ENCODE data around the gene WDR55.

Gene WDR55

DNA sequence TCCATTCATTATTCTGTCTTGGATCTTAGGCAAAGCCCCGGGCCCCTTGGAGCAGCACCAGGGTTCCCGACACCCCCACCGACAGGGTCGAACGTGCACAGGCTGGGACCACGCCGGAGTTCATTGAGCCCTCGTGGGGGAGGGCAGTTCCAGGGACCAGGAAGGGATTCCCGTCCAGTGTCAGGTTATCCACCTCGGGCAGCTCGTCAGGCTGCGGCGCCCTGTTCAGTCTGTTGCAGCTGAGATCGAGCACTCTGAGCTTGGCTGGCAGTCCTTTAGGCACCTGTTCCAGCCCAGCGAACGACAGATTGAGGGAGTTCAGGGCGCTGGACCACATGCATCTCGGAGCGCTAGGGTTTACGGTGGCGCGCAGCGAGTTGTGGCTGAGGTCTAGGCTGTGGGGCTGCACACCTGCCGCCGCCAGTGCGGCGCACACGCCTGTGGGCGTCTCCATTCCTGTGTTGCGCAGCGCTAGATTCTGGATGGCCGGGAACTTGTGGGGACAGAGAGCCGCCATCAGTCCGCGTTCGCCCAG, 32.8 kb upstream of the WDR55 start:
- H3K4me3 ChIP-seq (ENCODE audit: low read depth, low read length), result no peak overlapping the region
- no peak for DNase-seq (ENCODE audit: low read depth)
- TF ChIP-seq, protein P1, sequence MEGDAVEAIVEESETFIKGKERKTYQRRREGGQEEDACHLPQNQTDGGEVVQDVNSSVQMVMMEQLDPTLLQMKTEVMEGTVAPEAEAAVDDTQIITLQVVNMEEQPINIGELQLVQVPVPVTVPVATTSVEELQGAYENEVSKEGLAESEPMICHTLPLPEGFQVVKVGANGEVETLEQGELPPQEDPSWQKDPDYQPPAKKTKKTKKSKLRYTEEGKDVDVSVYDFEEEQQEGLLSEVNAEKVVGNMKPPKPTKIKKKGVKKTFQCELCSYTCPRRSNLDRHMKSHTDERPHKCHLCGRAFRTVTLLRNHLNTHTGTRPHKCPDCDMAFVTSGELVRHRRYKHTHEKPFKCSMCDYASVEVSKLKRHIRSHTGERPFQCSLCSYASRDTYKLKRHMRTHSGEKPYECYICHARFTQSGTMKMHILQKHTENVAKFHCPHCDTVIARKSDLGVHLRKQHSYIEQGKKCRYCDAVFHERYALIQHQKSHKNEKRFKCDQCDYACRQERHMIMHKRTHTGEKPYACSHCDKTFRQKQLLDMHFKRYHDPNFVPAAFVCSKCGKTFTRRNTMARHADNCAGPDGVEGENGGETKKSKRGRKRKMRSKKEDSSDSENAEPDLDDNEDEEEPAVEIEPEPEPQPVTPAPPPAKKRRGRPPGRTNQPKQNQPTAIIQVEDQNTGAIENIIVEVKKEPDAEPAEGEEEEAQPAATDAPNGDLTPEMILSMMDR (IDR thresholded peaks at IDR 0.05; ENCODE audit: control insufficient read depth, extremely low read depth, insufficient read depth), result no peak

DNA sequence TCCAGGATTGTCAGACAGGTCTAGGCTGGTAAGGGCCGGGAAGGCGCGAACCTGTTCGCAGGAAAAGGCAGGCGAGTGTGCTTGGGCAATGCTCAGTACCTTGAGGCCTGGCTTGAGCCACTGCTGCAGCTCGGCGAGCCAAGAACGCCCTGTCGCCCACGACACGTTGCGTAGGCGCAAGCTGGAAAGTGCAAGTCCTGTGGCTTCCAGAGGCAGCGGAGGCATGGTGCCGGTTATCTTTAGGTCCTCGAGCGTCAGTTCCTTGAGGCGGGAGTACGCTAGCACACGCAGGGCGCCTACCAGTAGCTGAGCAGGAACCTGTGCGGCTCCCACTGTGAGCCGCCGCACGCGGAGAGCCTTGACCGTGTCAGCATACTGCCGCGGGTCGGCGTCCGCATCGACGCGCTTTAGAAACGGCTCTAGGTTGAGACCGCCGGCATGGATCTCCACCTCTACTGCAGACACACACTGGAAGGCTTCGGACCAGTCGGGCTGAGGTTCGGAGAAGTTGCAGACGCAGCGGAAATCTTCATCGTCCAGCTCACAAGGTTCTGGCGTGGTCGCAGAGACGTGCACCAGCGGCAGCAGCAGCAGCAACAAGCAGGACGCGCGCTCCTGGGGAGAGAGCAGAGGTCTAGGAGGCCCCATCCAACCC, 32.2 kb upstream of the WDR55 start:
- no peak for DNase-seq (ENCODE audit: low read depth)
- H3K4me3 ChIP-seq (ENCODE audit: low read depth, low read length), result no peak overlapping the region
- TF ChIP-seq, protein P1 (IDR thresholded peaks at IDR 0.05; ENCODE audit: control insufficient read depth, extremely low read depth, insufficient read depth), result no peak

DNA sequence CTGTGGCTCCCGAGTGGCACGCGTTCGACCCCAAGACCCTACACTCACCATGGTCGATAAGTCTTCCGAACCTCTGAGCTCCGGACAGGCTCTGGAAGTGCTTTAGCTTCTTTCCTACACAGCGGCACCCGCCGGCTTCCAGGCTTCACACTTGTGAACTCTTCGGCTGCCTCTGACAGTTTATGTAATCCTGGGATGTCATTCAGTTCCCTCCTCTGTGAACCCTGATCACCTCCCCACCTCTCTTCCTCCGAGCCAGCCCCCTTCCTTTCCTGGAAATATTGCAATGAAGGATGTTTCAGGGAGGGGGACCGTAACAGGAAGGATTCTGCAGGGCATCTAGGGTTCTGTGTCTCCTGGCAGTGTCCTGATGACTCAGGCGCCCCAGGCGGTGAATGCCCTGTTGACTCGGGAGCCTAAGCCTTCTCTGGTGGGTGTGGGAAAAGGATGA, 31.7 kb upstream of the WDR55 start, which contains the start of gene CD14:
Gene CD14 (minus strand): TSS at position 155 of the 451 bp plus-strand sequence. CDS start 104 bp downstream, at position 51.
- no peak for DNase-seq (ENCODE audit: low read depth)
- TF ChIP-seq, protein P1 (IDR thresholded peaks at IDR 0.05; ENCODE audit: control insufficient read depth, extremely low read depth, insufficient read depth), result no peak
- H3K4me3 ChIP-seq (ENCODE audit: low read depth, low read length), result no peak within 1 kb of the TSS

DNA sequence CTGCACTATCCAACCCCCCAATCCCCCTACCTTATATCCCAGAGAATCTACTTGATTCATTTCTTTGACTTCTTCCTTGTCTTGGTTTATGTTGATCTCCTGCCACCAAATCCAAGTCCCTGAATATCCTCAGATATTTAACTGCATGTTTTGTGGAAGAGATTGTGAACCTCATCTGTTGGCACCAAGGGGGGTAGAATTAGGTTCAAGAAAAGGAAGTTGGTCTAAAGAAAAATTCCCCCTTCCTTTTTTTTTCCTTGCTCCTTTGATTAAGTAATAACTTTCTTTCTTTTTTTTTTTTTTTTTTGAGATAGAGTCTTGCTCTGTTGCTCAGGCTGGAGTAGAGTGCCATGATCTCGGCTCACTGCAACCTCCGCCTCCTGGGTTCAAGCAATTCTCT, 31.2 kb upstream of the WDR55 start:
- TF ChIP-seq, protein P1 (IDR thresholded peaks at IDR 0.05; ENCODE audit: control insufficient read depth, extremely low read depth, insufficient read depth), result no peak
- H3K4me3 ChIP-seq (ENCODE audit: low read depth, low read length), result no peak overlapping the region
- no peak for DNase-seq (ENCODE audit: low read depth)

DNA sequence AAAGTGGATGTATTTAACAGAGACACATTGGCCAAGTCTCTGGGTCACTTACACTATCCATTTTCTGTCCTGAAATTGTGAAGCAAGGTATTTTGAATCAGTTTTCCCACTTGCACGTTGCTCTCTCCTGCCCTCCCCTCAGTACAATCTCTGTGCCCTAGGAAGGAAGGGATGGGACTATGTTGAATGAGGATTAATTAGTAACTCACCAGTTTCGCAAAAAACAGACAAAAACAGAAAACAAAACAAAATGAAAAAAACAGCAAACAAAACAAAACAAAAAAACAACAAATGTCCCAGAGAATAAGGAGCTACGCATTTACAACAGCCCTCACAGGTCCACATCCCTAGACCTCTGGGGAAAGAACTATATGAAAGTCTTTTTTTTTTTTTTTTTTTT, 30.6 kb upstream of the WDR55 start:
- TF ChIP-seq, protein P1 (IDR thresholded peaks at IDR 0.05; ENCODE audit: control insufficient read depth, extremely low read depth, insufficient read depth), result no peak
- no peak overlapping the region for H3K4me3 ChIP-seq (ENCODE audit: low read depth, low read length)
- DNase-seq (ENCODE audit: low read depth), result no peak

DNA sequence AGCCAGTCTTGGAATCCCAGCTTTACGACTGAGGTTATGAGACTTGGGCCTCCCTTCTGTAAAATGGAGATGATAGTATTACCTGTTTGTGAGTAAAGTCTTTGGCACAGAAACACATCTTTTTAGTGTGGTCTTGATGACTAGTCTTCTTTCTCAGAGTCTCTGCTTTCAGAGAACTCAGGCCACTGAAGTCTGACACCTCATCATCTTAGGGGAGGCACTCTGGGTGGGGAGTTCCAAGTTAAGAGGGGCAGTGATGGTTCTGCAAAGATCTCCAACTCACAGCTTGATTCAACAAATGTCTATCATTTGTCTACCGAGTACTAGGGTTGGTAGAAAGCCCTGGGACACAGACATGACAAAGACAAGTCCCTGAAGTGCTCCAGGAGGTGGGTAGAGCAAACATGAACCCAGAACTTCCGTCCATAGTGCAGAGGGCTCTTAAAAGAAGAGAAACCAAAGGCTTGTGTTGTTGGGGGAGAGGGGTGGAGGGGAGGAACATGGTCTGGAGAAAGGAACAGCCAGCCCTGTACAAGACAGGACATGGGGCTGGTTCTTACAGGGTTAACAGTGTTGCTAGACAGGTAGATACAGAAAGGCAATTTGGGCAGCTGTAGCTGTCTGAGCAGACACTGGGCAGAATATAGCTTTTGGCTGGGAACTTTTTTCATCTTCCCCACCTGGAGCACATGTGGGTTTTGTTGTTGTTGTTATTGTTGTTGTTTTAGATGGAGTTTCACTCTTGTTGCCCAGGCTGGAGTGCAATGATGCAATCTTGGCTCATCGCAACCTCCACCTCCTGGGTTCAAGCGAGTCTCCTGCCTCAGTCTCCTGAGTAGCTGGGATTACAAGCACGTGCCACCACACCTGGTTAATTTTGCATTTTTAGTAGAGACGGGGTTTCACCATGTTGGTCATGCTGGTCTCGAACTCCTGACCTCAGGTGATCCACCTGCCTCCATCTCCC, 29.1 kb upstream of the WDR55 start:
- TF ChIP-seq, protein P1 (IDR thresholded peaks at IDR 0.05; ENCODE audit: control insufficient read depth, extremely low read depth, insufficient read depth), result no peak
- no peak overlapping the region for H3K4me3 ChIP-seq (ENCODE audit: low read depth, low read length)
- DNase-seq (ENCODE audit: low read depth), result no peak
